HEK293T (cell line): ENCODE data around the gene TPRX2.

Source experiments
- ARNT ChIP-seq: fragments of 450-650 bp; IDR thresholded peaks from 2 replicates; pipeline ENCODE4 v1.6.1; 2017; ENCODE audit warnings: mild to moderate bottlenecking
- BHLHE40 ChIP-seq: fragments of 450-650 bp; IDR thresholded peaks from 2 replicates; pipeline ENCODE4 v1.6.1; 2016; ENCODE audit warnings: mild to moderate bottlenecking, moderate library complexity, borderline replicate concordance
- ELF4 ChIP-seq: fragments of 450-650 bp; IDR thresholded peaks from 2 replicates; pipeline ENCODE4 v1.6.1; 2017; ENCODE audit warnings: antibody characterized with exemption
- FOXK2 ChIP-seq: fragments of 450-650 bp; IDR thresholded peaks from 2 replicates; pipeline ENCODE4 v1.6.1; 2016; ENCODE audit warnings: mild to moderate bottlenecking
- FOXM1 ChIP-seq: fragments of 450-650 bp; IDR thresholded peaks from 2 replicates; pipeline ENCODE4 v1.6.1; 2017; ENCODE audit warnings: mild to moderate bottlenecking, borderline replicate concordance
- L3MBTL2 ChIP-seq: fragments of 450-650 bp; conservative IDR thresholded peaks from 2 replicates; pipeline ENCODE4 v1.6.1; 2016; ENCODE audit warnings: mild to moderate bottlenecking
- LEF1 ChIP-seq: fragments of 450-650 bp; IDR thresholded peaks from 2 replicates; pipeline ENCODE4 v1.6.1; 2017; ENCODE audit warnings: mild to moderate bottlenecking, borderline replicate concordance
- NFRKB ChIP-seq: fragments of 450-650 bp; IDR thresholded peaks from 2 replicates; pipeline ENCODE4 v1.6.1; 2016; ENCODE audit warnings: mild to moderate bottlenecking, moderate library complexity
- PKNOX1 ChIP-seq: fragments of 450-650 bp; IDR thresholded peaks from 2 replicates; pipeline ENCODE4 v1.6.1; 2016
- SP1 ChIP-seq: fragments of 450-650 bp; IDR thresholded peaks from 2 replicates; pipeline ENCODE4 v1.6.1; 2017
- TARDBP ChIP-seq: fragments of 450-650 bp; IDR thresholded peaks from 2 replicates; pipeline ENCODE4 v1.6.1; 2016
- ZNF384 ChIP-seq: fragments of 450-650 bp; IDR thresholded peaks from 2 replicates; pipeline ENCODE4 v1.6.1; 2016

- no peak for TF ChIP-seq SP1
- no peak for TF ChIP-seq ELF4
- no peak for TF ChIP-seq BHLHE40
- no peak for TF ChIP-seq FOXK2
- no peak for TF ChIP-seq LEF1
- no peak for TF ChIP-seq ZNF384
- no peak for TF ChIP-seq NFRKB
- no peak for TF ChIP-seq ARNT
- TF ChIP-seq FOXM1 = no peak
- TF ChIP-seq TARDBP = no peak
- no peak for TF ChIP-seq PKNOX1
- TF ChIP-seq L3MBTL2 = no peak
Measured at GRCh38 chr19:47881757-47882156, 22.7 kb downstream of the TPRX2 start.
